ENCODE data around the gene B3GALT5. TPM values are rescaled to one million over a fixed set of nuclear protein-coding genes. Genes with fewer than 3 reads are reported as not detected.
"Not testable (repeated sequence)": the region's sequence is repeated elsewhere in the genome, so short reads cannot be mapped to it uniquely, and the experiment has no call there.

B3GALT5 gene, protein sequence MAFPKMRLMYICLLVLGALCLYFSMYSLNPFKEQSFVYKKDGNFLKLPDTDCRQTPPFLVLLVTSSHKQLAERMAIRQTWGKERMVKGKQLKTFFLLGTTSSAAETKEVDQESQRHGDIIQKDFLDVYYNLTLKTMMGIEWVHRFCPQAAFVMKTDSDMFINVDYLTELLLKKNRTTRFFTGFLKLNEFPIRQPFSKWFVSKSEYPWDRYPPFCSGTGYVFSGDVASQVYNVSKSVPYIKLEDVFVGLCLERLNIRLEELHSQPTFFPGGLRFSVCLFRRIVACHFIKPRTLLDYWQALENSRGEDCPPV
- total RNA-seq = not detected

- no peak within 1 kb of the TSS for H3K4me3 Mint-ChIP-seq
- peaks cover 27 to 37% of the 10 kb centered on the region in 2 donors for H3K27me3 Mint-ChIP-seq
- H3K9me3 Mint-ChIP-seq = no peaks in the 10 kb centered on the region
- DNase-seq (ENCODE audit: low spot score) (no peak), ATAC-seq (peak in 1 of 2 donors; percentile 38)
- H3K36me3 Mint-ChIP-seq = no peaks in the 10 kb centered on the region
- H3K27ac Mint-ChIP-seq = no peak within 1 kb of the TSS
- H3K4me1 Mint-ChIP-seq (ENCODE audit: low read depth in 2 of 2) = no peaks in the 10 kb centered on the region
These were observed at the start of gene B3GALT5 for GRCh38 chr21:39612233-39613040. TSS of gene B3GALT5 (plus strand) at chr21:39612940. CDS start at chr21:39660560, 47,620 bp downstream.

- no peak for DNase-seq (ENCODE audit: low spot score)
- Mint-ChIP-seq H3K9me3 (no peaks in the 10 kb centered on the region), H3K27ac (no peak overlapping the region), H3K4me3 (no peak overlapping the region), H3K36me3 (no peaks in the 10 kb centered on the region), H3K4me1 (ENCODE audit: low read depth in 2 of 2) (no peaks in the 10 kb centered on the region), H3K27me3 (peaks cover 0 to 6% of the 10 kb centered on the region in 2 donors)
- ATAC-seq = no peak
These were observed 48.5 kb upstream of the B3GALT5 start for GRCh38 chr21:39564200-39564599.

GRCh38 chr21:39567180-39567972, 45.4 kb upstream of the B3GALT5 start:
- no peaks in the 10 kb centered on the region for H3K36me3 Mint-ChIP-seq
- no peak for ATAC-seq
- DNase-seq (ENCODE audit: low spot score) = no peak
- H3K4me1 Mint-ChIP-seq (ENCODE audit: low read depth in 2 of 2) = no peaks in the 10 kb centered on the region
- peaks cover 4 to 10% of the 10 kb centered on the region in 2 donors for H3K27me3 Mint-ChIP-seq
- no peak overlapping the region for H3K4me3 Mint-ChIP-seq
- no peak overlapping the region for H3K27ac Mint-ChIP-seq
- H3K9me3 Mint-ChIP-seq = no peaks in the 10 kb centered on the region

- Mint-ChIP-seq H3K9me3 (no peaks in the 10 kb centered on the region), H3K4me3 (no peak overlapping the region), H3K36me3 (no peaks in the 10 kb centered on the region), H3K4me1 (ENCODE audit: low read depth in 2 of 2) (no peaks in the 10 kb centered on the region), H3K27ac (no peak overlapping the region), H3K27me3 (peaks cover 5 to 17% of the 10 kb centered on the region in 2 donors)
- DNase-seq (ENCODE audit: low spot score) (no peak), ATAC-seq (no peak)
These were observed 44.4 kb upstream of the B3GALT5 start for GRCh38 chr21:39568361-39568760.

DNA sequence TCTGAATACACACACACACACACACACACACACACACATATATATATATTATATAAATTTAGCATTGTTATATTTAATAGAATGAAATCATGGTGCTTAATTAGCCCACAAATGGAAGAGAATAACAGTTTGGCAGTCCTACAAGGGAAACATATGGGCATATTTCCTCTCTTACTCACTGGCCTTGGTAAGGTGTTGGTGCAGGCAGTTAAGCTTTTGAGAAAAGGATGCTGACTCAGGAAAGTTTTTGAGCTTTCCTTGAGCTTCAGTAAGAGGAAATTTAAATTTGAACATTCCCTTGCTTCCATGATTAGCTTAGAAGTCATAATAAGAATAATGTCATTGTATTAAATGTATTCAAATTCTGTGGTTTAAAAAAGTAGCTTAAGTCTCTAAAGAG, 37.0 kb upstream of the B3GALT5 start:
- peaks cover 18 to 28% of the 10 kb centered on the region in 2 donors for H3K27me3 Mint-ChIP-seq
- H3K4me3 Mint-ChIP-seq = no peak overlapping the region
- H3K4me1 Mint-ChIP-seq (ENCODE audit: low read depth in 2 of 2) = no peaks in the 10 kb centered on the region
- no peaks in the 10 kb centered on the region for H3K36me3 Mint-ChIP-seq
- H3K9me3 Mint-ChIP-seq = no peaks in the 10 kb centered on the region
- no peak overlapping the region for H3K27ac Mint-ChIP-seq
- no peak for DNase-seq (ENCODE audit: low spot score)
- no peak for ATAC-seq

DNA sequence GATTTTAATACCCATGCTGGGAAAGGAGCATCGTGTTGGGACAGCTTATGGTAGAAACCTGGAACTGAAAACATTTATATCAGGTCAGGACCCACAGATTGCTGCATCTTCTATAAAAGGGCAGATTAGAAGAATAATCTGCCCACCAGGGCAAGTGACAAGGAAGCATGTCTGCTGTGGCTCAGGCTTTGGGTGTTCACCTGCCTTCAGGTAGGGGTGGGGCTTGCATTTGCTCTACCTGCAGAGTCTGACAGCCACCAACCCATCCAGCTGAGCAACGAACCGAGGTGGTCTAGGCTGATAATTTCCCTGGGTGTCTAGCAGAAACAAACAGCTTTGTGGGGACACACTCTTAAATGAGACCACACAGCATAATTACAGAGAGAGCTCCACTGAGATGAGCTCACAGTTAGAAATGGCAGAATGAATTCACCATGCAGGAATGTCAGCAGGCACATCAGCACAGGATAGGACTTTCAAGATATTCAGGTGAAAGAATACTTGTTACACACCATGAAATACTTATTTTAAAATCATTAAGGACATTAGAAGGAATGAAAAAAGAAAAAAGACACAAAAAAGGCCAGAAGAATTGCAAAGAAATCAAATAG, 36.1 kb upstream of the B3GALT5 start:
- peaks cover 18 to 25% of the 10 kb centered on the region in 2 donors for H3K27me3 Mint-ChIP-seq
- H3K4me1 Mint-ChIP-seq (ENCODE audit: low read depth in 2 of 2) = no peaks in the 10 kb centered on the region
- ATAC-seq (no peak), DNase-seq (ENCODE audit: low spot score) (no peak)
- no peaks in the 10 kb centered on the region for H3K36me3 Mint-ChIP-seq
- H3K4me3 Mint-ChIP-seq = no peak overlapping the region
- H3K27ac Mint-ChIP-seq = no peak overlapping the region
- no peaks in the 10 kb centered on the region for H3K9me3 Mint-ChIP-seq

GRCh38 chr21:39579734-39580332, 32.9 kb upstream of the B3GALT5 start:
- ATAC-seq (no peak), DNase-seq (ENCODE audit: low spot score) (no peak)
- H3K4me1 Mint-ChIP-seq (ENCODE audit: low read depth in 2 of 2) = no peaks in the 10 kb centered on the region
- H3K4me3 Mint-ChIP-seq = no peak overlapping the region
- peaks cover 18 to 22% of the 10 kb centered on the region in 2 donors for H3K27me3 Mint-ChIP-seq
- no peaks in the 10 kb centered on the region for H3K9me3 Mint-ChIP-seq
- H3K36me3 Mint-ChIP-seq = no peaks in the 10 kb centered on the region
- H3K27ac Mint-ChIP-seq = no peak overlapping the region

GRCh38 chr21:39580744-39581143, 32.0 kb upstream of the B3GALT5 start:
- no peak overlapping the region for H3K4me3 Mint-ChIP-seq
- DNase-seq (ENCODE audit: low spot score) (no peak), ATAC-seq (no peak)
- no peaks in the 10 kb centered on the region for H3K36me3 Mint-ChIP-seq
- no peak overlapping the region for H3K27ac Mint-ChIP-seq
- H3K27me3 Mint-ChIP-seq = peaks cover 12 to 24% of the 10 kb centered on the region in 2 donors
- no peaks in the 10 kb centered on the region for H3K9me3 Mint-ChIP-seq
- H3K4me1 Mint-ChIP-seq (ENCODE audit: low read depth in 2 of 2) = no peaks in the 10 kb centered on the region

GRCh38 chr21:39581414-39581813, 31.3 kb upstream of the B3GALT5 start:
- no peak overlapping the region for H3K27ac Mint-ChIP-seq
- H3K36me3 Mint-ChIP-seq = no peaks in the 10 kb centered on the region
- no peak overlapping the region for H3K4me3 Mint-ChIP-seq
- ATAC-seq (no peak), DNase-seq (ENCODE audit: low spot score) (no peak)
- H3K9me3 Mint-ChIP-seq = no peaks in the 10 kb centered on the region
- no peaks in the 10 kb centered on the region for H3K4me1 Mint-ChIP-seq (ENCODE audit: low read depth in 2 of 2)
- peaks cover 12 to 29% of the 10 kb centered on the region in 2 donors for H3K27me3 Mint-ChIP-seq

GRCh38 chr21:39582749-39583148, 30.0 kb upstream of the B3GALT5 start:
- Mint-ChIP-seq H3K36me3 (peaks cover 2% of the 10 kb centered on the region), H3K27ac (no peak overlapping the region), H3K4me1 (ENCODE audit: low read depth in 2 of 2) (no peaks in the 10 kb centered on the region), H3K9me3 (no peaks in the 10 kb centered on the region), H3K27me3 (peaks cover 11 to 32% of the 10 kb centered on the region in 2 donors), H3K4me3 (no peak overlapping the region)
- DNase-seq (ENCODE audit: low spot score) = no peak
- ATAC-seq = no peak

DNA sequence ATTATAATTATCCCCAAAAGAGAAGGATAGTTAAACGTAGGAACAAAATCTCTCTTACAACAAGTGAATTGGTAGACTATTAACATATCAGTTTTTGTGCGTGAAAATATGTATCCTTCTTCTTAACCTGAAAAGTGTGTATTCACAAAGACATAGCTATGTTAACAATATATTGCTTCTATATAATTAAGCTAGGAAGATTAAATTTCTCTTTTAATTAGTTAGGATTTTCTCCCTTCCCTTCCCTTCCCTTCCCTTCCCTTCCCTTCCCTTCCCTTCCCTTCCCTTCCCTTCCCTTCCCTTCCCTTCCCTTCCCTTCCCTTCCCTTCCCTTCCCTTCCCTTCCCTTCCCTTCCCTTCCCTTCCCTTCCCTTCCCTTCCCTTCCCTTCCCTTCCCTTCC, 29.2 kb upstream of the B3GALT5 start:
- not testable (repeated sequence) for H3K27ac Mint-ChIP-seq; H3K4me3 Mint-ChIP-seq; H3K4me1 Mint-ChIP-seq (ENCODE audit: low read depth in 2 of 2); H3K36me3 Mint-ChIP-seq; ATAC-seq; H3K9me3 Mint-ChIP-seq; DNase-seq (ENCODE audit: low spot score)
- peaks cover 8 to 36% of the 10 kb centered on the region in 2 donors for H3K27me3 Mint-ChIP-seq

GRCh38 chr21:39587376-39587775, 25.4 kb upstream of the B3GALT5 start:
- peaks cover 6 to 33% of the 10 kb centered on the region in 2 donors for H3K27me3 Mint-ChIP-seq
- H3K27ac Mint-ChIP-seq = no peak overlapping the region
- H3K36me3 Mint-ChIP-seq = peaks cover 4% of the 10 kb centered on the region
- DNase-seq (ENCODE audit: low spot score) (no peak), ATAC-seq (no peak)
- H3K4me3 Mint-ChIP-seq = no peak overlapping the region
- no peaks in the 10 kb centered on the region for H3K4me1 Mint-ChIP-seq (ENCODE audit: low read depth in 2 of 2)
- peaks cover 4% of the 10 kb centered on the region for H3K9me3 Mint-ChIP-seq

DNA sequence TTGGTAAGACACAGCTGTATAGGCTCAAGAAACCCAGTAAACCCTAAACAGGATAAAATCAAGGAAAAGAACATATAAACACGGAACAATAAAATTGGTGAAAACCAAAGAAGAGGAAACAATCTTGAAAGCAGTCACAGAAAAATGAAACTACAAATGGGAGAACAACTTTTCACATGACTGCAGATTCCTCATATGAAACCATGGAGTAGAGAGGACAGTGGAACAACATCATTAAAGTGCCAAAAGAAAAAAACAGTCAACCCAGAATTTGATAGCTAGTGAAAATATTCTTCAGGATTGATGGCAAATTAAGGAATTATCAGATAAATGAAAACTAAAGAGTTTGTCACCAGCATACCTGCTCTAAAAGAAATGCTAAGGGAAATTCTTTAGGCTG, 23.9 kb upstream of the B3GALT5 start:
- Mint-ChIP-seq H3K27me3 (peaks cover 6 to 28% of the 10 kb centered on the region in 2 donors), H3K4me3 (no peak overlapping the region), H3K27ac (no peak overlapping the region), H3K4me1 (ENCODE audit: low read depth in 2 of 2) (no peaks in the 10 kb centered on the region), H3K9me3 (peaks cover 4% of the 10 kb centered on the region), H3K36me3 (peaks cover 4% of the 10 kb centered on the region)
- DNase-seq (ENCODE audit: low spot score) = no peak
- ATAC-seq = no peak
